Measurements from ENCODE around the gene NHERF1.

The NHERF1 gene

GRCh38 chr17:74803388-74803930 is 55.0 kb downstream of the NHERF1 start:
- TF ChIP-seq, protein P1, sequence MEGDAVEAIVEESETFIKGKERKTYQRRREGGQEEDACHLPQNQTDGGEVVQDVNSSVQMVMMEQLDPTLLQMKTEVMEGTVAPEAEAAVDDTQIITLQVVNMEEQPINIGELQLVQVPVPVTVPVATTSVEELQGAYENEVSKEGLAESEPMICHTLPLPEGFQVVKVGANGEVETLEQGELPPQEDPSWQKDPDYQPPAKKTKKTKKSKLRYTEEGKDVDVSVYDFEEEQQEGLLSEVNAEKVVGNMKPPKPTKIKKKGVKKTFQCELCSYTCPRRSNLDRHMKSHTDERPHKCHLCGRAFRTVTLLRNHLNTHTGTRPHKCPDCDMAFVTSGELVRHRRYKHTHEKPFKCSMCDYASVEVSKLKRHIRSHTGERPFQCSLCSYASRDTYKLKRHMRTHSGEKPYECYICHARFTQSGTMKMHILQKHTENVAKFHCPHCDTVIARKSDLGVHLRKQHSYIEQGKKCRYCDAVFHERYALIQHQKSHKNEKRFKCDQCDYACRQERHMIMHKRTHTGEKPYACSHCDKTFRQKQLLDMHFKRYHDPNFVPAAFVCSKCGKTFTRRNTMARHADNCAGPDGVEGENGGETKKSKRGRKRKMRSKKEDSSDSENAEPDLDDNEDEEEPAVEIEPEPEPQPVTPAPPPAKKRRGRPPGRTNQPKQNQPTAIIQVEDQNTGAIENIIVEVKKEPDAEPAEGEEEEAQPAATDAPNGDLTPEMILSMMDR (IDR thresholded peaks at IDR 0.05), result no peak

DNA sequence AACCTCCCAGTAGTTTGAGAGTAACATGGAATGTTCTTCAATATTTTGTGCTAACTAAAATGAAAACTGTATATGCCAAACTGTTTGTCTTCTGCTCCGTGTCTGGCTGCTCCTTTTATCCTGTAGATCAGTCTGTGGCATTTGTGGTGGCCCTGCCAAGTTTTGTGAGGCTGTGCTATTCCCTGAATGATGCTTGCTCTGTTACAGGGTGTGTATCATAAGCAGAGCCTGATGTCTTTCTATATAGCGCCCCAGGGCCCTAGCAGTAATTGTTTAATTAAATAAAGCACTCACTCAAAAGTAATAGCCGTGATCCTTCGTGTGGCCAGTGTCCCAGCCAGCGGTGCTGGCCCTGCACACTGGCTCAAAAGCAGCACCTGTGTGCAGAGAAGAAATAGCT is 55.5 kb downstream of the NHERF1 start:
- TF ChIP-seq, protein P1 (IDR thresholded peaks at IDR 0.05), result no peak

- TF ChIP-seq, protein P1 (IDR thresholded peaks at IDR 0.05), result no peak
These were observed 56.3 kb downstream of the NHERF1 start for GRCh38 chr17:74804683-74805082.

GRCh38 chr17:74805591-74805991 is 57.2 kb downstream of the NHERF1 start:
- TF ChIP-seq, protein P1 (IDR thresholded peaks at IDR 0.05), result no peak

DNA sequence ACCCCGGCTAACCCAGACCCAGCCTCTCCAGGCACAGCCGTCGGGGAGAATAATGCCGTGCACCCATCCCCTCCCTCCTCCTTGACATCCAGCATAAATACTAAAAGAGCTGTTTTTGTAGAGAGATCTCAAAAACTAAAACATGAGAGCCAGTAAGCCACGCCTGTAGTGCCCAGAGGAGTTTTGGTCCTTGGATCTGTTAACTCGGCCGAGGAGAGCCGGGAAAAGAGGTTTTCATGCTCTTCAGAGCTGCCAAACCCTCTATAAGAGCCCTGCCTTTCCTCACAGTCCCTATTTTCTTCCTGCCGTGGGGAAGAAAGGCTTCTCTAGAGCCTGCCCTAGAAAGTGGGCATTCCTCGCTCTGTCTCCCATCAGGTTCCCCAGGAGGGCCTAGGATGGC is 57.9 kb downstream of the NHERF1 start:
- TF ChIP-seq, protein P1 (IDR thresholded peaks at IDR 0.05), result no peak

GRCh38 chr17:74807441-74807840 is 59.0 kb downstream of the NHERF1 start:
- TF ChIP-seq, protein P1 (IDR thresholded peaks at IDR 0.05), result no peak

- TF ChIP-seq, protein P1 (IDR thresholded peaks at IDR 0.05), result no peak
These were observed 59.5 kb downstream of the NHERF1 start for GRCh38 chr17:74807925-74808324.

All from LNCAP (cell line).